Nephron progenitor cell (in vitro differentiated cells): ENCODE results near the gene GRIK2.

Source experiments
- DNase-seq: peaks from one replicate; pipeline ENCODE4 v3.0.0; 2021
- H3K27ac Mint-ChIP-seq: 2 replicates; pipeline ENCODE4 v1.8.0; 2021; ENCODE audit warnings: mild to moderate bottlenecking, moderate library complexity, mixed read lengths
- H3K27me3 Mint-ChIP-seq: 2 replicates; pipeline ENCODE4 v1.8.0; 2021; ENCODE audit warnings: mild to moderate bottlenecking, low read depth, mixed read lengths; ENCODE audit not compliant: poor library complexity
- H3K36me3 Mint-ChIP-seq: 2 replicates; pipeline ENCODE4 v1.8.0; 2021; ENCODE audit warnings: low read depth, mixed read lengths
- H3K4me1 Mint-ChIP-seq: 2 replicates; pipeline ENCODE4 v1.8.0; 2021; ENCODE audit warnings: mixed read lengths
- H3K4me3 Mint-ChIP-seq: 2 replicates; pipeline ENCODE4 v1.8.0; 2021; ENCODE audit warnings: mild to moderate bottlenecking, moderate library complexity, mixed read lengths
- H3K9me3 Mint-ChIP-seq: 2 replicates; pipeline ENCODE4 v1.8.0; 2021; ENCODE audit warnings: mild to moderate bottlenecking, moderate library complexity, mixed read lengths
- CTCF ChIP-seq: fragments of 200-600 bp; sonication (generic); IDR thresholded peaks from 2 replicates; pipeline ENCODE4 v1.5.0; 2021; ENCODE audit warnings: antibody characterized with exemption

GRIK2 gene

DNA sequence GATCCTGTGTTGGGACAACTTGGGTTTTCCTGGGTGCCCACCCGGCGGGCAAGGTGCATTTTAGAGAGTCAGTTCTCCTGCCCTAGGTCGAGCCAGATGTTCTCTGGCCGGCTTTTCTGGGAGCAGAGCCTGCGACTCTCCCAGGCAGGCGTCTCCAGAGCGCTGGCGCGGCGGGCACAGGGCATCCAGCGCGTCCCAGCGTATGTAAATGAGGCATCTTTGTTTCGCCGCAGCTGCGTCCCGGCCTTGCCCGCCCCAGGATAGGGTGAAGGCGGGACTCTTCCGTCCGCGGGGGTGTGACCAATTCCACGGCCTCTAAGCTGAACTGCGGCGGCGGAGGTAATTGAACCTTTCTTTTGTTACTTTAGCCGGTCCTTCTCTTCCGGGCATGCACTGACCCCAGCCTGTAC is 9.1 kb downstream of the GRIK2 start:
- peaks cover 66% of the 10 kb centered on the region for H3K4me1 Mint-ChIP-seq
- H3K36me3 Mint-ChIP-seq = no peaks in the 10 kb centered on the region
- H3K4me3 Mint-ChIP-seq = peak overlapping the region; percentile 84
- TF ChIP-seq CTCF = no peak
- H3K27me3 Mint-ChIP-seq = peaks cover 34% of the 10 kb centered on the region
- H3K9me3 Mint-ChIP-seq = no peaks in the 10 kb centered on the region
- no peak overlapping the region for H3K27ac Mint-ChIP-seq
- peak; percentile 73 for DNase-seq

GRCh38 chr6:101403216-101403945 is 9.9 kb downstream of the GRIK2 start:
- Mint-ChIP-seq H3K9me3 (no peaks in the 10 kb centered on the region), H3K27ac (no peak overlapping the region), H3K36me3 (no peaks in the 10 kb centered on the region), H3K27me3 (peaks cover 30% of the 10 kb centered on the region), H3K4me3 (peak overlapping the region; percentile 84), H3K4me1 (peaks cover 64% of the 10 kb centered on the region)
- no peak for TF ChIP-seq CTCF
- DNase-seq = peak; percentile 39

GRCh38 chr6:101404775-101405174 is 11.3 kb downstream of the GRIK2 start:
- Mint-ChIP-seq H3K4me3 (no peak overlapping the region), H3K36me3 (no peaks in the 10 kb centered on the region), H3K4me1 (peaks cover 50% of the 10 kb centered on the region), H3K27ac (no peak overlapping the region), H3K9me3 (no peaks in the 10 kb centered on the region), H3K27me3 (peaks cover 16% of the 10 kb centered on the region)
- no peak for TF ChIP-seq CTCF
- no peak for DNase-seq

GRCh38 chr6:101413773-101414172 is 20.3 kb downstream of the GRIK2 start:
- TF ChIP-seq CTCF = no peak
- H3K4me1 Mint-ChIP-seq = peaks cover 7% of the 10 kb centered on the region
- no peak for DNase-seq
- no peak overlapping the region for H3K27ac Mint-ChIP-seq
- H3K4me3 Mint-ChIP-seq = no peak overlapping the region
- peaks cover 3% of the 10 kb centered on the region for H3K27me3 Mint-ChIP-seq
- H3K9me3 Mint-ChIP-seq = no peaks in the 10 kb centered on the region
- H3K36me3 Mint-ChIP-seq = no peaks in the 10 kb centered on the region

DNA sequence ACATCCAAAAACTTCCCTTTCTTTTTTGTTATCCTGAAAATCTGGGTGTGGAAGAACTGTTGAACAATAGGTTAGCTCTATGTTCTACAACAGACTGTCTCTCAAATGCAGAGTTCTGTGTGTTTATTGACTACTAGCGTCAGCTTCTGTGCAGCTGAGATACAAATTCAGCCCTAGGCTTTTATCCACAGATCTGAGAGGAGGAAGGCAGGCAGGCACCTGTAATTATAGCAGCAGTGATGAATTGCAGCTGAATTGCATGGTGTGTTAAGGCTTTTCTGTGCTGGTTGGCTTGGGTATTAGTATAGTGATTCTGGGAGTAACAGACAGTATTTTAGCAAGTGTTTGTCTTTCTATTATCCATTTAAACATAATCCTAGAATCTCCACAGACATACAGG is 24.4 kb downstream of the GRIK2 start:
- DNase-seq = no peak
- no peak for TF ChIP-seq CTCF
- Mint-ChIP-seq H3K27ac (no peak overlapping the region), H3K4me1 (peaks cover 7% of the 10 kb centered on the region), H3K36me3 (no peaks in the 10 kb centered on the region), H3K27me3 (peaks cover 3% of the 10 kb centered on the region), H3K9me3 (no peaks in the 10 kb centered on the region), H3K4me3 (no peak overlapping the region)

- H3K4me3 Mint-ChIP-seq = no peak overlapping the region
- no peaks in the 10 kb centered on the region for H3K9me3 Mint-ChIP-seq
- TF ChIP-seq CTCF = no peak
- DNase-seq = no peak
- H3K27ac Mint-ChIP-seq = no peak overlapping the region
- H3K4me1 Mint-ChIP-seq = peaks cover 7% of the 10 kb centered on the region
- H3K36me3 Mint-ChIP-seq = no peaks in the 10 kb centered on the region
- H3K27me3 Mint-ChIP-seq = no peaks in the 10 kb centered on the region
These were observed 28.7 kb downstream of the GRIK2 start for GRCh38 chr6:101422251-101422650.
